Keratinocyte (primary cell): Measurements from ENCODE around the gene PRPH2.

Source experiments
- EZH2 ChIP-seq: IDR thresholded peaks from one replicate; pipeline ENCODE4 v1.6.1; 2012; ENCODE audit warnings: inconsistent platforms, mild to moderate bottlenecking, low read length, moderate library complexity
- TF ChIP-seq, protein P1 (sequence below), 3 experiments: IDR thresholded peaks in 1 of 3; conservative IDR thresholded peaks in 1 of 3; optimal IDR thresholded peaks in 1 of 3; 2 replicates in 2 of 3; 3 replicates in 1 of 3; pipeline versions ENCODE3 to v1.5.1; 2011; ENCODE audit warnings: low read length in 3 of 3, mild to moderate bottlenecking in 3 of 3, moderate library complexity in 2 of 3, control low read depth in 1 of 3, inconsistent platforms in 1 of 3; ENCODE audit not compliant: insufficient read depth in 2 of 3; ENCODE audit errors: extremely low read depth in 1 of 3

DNA sequence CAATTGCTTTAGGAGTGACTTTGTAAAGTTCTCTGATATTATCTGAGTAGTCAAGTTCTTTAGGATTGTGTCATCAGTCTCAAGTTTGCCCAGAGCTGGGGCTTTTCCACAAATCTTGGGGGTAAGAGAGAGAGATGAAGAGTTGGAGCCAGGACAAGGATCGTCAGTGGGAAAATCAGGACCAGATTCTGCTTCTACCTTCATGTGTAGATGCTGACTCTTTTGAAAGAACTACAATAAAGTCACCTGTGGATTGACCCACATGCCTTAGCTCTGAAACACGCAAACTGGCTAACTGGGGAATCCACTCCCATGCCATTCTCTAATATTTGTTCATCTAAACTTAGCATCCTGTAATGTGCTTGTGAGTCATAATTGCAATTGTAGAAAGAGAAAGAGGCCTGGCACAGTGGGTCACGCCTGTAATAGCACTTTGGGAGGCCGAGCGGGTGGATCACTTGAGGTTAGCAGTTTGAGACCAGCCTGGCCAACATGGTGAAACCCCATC, 43.8 kb upstream of the PRPH2 start:
- TF ChIP-seq, protein P1, sequence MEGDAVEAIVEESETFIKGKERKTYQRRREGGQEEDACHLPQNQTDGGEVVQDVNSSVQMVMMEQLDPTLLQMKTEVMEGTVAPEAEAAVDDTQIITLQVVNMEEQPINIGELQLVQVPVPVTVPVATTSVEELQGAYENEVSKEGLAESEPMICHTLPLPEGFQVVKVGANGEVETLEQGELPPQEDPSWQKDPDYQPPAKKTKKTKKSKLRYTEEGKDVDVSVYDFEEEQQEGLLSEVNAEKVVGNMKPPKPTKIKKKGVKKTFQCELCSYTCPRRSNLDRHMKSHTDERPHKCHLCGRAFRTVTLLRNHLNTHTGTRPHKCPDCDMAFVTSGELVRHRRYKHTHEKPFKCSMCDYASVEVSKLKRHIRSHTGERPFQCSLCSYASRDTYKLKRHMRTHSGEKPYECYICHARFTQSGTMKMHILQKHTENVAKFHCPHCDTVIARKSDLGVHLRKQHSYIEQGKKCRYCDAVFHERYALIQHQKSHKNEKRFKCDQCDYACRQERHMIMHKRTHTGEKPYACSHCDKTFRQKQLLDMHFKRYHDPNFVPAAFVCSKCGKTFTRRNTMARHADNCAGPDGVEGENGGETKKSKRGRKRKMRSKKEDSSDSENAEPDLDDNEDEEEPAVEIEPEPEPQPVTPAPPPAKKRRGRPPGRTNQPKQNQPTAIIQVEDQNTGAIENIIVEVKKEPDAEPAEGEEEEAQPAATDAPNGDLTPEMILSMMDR (optimal IDR thresholded peaks at IDR 0.05 in 1 of 3, IDR thresholded peaks at IDR 0.05 in 1 of 3, conservative IDR thresholded peaks at IDR 0.05 in 1 of 3; ENCODE audit: extremely low read depth in 1 of 3, insufficient read depth in 2 of 3, low read length in 3 of 3): no peak
- TF ChIP-seq EZH2: no peak
